SK-N-SH treated with all-trans-retinoic acid at 6 μM for 48 hours (cell line): Measurements from ENCODE around the gene KANK3.

Experiments used
- BACH2 ChIP-seq: fragments of 250-450 bp; sonication (Bioruptor Pico); IDR thresholded peaks from 2 replicates; pipeline ENCODE4 v1.9.0; 2021; ENCODE audit warnings: mild to moderate bottlenecking, borderline replicate concordance
- CSRNP3 ChIP-seq: fragments of 250-450 bp; sonication (Bioruptor Pico); IDR thresholded peaks from 2 replicates; pipeline ENCODE4 v1.5.1; 2021; ENCODE audit warnings: mild to moderate bottlenecking, moderate library complexity
- OSR1 ChIP-seq: fragments of 250-450 bp; sonication (Bioruptor Pico); IDR thresholded peaks from 2 replicates; pipeline ENCODE4 v1.8.0; 2022; ENCODE audit warnings: moderate library complexity, mild to moderate bottlenecking, inconsistent platforms
- PATZ1 ChIP-seq: fragments of 250-450 bp; sonication (Bioruptor Pico); IDR thresholded peaks from 2 replicates; pipeline ENCODE4 v1.8.0; 2020; ENCODE audit warnings: mild to moderate bottlenecking, moderate library complexity, borderline replicate concordance
- ZNF8 ChIP-seq: fragments of 450-650 bp; formaldehyde crosslinking; IDR thresholded peaks from 2 replicates; pipeline ENCODE4 v1.5.0; 2020; ENCODE audit warnings: mild to moderate bottlenecking, moderate library complexity

- TF ChIP-seq ZNF8 (no peak), CSRNP3 (no peak), BACH2 (CRISPR knock-in tag) (no peak), OSR1 (CRISPR knock-in tag) (no peak), PATZ1 (CRISPR knock-in tag) (no peak)
Measured at GRCh38 chr19:8321067-8321985, 21.7 kb downstream of the KANK3 start, which contains the start of the genes NDUFA7 and RPS28.
